RPMI8226 (cell line): ENCODE measurements around the gene INPP5A.
A peak's percentile ranks its signal among the peaks of the same experiment; 100 is the strongest.

Source experiments
- DNase-seq: peaks from one replicate; pipeline ENCODE4 v3.0.0-alpha.2; 2015

The INPP5A gene

DNA sequence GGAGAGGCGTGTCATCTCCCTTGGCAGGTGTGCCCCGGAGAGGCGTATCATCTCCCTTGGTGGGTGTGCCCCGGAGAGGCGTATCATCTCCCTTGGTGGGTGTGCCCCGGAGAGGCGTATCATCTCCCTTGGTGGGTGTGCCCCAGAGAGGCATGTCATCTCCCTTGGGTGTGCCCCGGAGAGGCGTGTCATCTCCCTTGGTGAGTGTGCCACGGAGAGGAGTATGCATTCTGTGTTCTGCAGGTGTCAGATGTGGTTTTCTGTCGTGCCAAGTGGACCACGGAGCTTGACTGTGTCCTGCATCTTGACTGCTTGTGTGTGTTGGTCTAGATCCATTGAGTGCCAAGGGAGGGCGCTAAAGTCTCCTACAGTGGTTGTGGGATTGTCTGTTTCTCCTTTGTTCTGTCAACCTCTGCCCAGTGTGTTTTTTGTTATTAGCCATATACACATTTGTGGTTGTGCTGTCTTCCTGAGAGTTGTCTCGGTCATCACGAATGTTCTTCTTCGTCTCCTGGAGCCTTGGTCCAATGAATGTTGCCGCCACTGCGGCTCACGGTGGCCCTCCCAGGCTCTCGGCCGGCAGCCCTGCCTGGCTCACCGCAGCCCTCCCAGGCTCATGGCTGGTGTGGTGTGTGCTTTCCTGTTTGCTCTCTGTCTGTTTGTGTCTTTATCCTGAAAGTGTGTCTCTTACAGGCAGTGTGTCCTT lies 96.8 kb downstream of the INPP5A start:
- no peak for DNase-seq

DNA sequence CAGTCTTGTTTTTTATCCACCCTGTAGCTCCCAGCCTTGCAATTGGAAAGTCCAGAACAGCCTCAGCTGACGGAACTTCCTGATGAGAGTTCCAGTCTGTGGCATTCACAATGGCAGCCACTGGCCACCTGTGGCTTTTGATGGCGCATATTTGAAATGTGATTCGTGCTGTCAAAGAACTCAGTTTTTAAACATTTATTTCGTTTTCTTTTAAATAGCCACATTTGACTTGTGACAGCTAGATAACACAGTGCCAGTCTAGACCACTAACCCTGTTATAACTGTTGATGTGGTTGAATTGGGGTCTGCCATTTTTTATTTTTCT lies 97.3 kb downstream of the INPP5A start:
- no peak for DNase-seq

DNA sequence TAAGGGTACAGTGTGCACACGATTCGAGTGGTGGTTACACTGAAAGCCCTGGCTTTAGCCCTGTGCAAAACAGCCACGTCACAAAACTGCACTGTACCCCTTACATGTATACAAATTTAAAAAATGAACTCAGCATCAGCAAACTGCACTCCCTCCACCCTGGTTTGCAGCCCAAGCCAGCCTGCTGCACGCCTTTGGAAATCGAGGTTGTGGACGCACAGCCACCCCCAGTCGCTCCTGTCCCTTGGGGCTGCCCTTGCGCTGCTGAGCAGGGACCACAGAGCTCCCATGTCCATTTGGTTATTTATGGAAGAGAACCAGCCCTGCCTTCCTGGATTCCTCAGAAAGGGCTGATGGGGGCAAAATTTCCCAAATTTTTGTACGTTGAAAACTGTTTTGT lies 98.8 kb downstream of the INPP5A start:
- no peak for DNase-seq

DNA sequence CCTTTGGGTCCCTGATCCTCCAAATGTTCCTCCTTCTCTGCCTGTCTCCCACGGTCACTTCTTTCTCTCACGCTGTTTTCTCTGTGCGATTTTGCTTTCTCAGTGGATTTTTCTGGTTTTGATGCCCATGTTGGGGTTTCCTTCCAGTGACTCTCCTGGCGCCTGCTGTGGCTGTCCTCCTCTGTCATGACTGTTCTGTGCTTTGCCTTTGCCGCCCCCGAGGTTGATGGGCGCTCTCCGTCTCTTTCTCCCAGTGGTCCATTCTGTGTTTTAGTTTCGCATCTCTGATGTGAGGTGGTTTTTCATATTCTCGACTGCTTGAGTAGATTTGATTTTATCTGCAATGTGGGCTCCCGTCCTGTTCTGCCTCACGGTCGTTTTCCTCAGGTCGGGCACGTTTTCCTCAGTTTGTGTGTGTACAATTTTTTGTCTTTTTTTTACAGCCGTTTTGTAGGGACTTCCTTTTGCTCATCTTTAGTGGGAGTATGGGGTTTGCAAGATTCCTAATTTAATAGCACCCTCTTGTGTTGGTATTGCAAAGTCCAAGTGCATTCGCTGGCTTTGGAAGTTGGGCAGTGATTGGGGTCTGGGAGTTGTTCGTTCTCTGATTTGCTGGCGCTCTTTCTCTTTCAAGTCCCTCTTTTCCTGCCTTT lies 100.0 kb downstream of the INPP5A start:
- DNase-seq = peak; percentile 2

DNA sequence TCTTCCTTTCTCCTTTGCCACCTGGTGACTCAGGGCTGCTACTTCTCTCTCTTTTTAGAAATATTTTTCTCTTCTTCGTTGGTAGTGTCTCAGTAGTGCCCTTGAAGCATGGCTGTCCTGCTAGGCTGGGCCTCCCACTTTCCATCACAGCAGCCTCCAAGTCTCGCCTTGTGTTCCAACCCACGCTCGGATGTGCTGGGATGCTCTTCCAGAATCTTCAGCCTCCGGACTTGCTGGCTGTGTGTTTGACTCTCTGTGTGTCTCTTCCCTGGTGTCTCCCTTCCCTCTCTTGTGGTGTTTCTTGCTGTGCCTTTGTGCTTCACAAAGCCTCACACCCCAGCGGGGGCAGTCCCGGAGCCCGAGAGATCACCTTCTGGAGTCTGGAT lies 100.5 kb downstream of the INPP5A start:
- no peak for DNase-seq

DNA sequence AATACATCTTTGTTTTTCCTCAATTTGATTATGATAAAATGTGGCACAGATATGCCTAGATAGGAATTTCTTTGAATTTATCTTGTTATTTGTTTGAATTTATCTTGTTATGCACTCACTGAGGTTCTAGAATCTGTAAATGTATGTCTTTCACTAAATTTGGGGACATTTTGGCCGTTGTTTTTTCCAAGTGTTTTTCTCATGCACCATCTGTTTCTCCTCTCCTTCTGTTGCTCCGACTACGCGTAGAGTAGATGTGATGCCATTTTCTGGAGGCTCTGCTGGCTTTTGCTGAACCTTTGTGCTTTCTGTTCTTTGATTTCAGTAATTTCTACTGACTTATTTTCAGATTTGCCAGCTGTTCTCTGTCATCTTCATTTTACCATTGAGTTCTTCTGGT lies 101.9 kb downstream of the INPP5A start:
- DNase-seq = no peak

DNA sequence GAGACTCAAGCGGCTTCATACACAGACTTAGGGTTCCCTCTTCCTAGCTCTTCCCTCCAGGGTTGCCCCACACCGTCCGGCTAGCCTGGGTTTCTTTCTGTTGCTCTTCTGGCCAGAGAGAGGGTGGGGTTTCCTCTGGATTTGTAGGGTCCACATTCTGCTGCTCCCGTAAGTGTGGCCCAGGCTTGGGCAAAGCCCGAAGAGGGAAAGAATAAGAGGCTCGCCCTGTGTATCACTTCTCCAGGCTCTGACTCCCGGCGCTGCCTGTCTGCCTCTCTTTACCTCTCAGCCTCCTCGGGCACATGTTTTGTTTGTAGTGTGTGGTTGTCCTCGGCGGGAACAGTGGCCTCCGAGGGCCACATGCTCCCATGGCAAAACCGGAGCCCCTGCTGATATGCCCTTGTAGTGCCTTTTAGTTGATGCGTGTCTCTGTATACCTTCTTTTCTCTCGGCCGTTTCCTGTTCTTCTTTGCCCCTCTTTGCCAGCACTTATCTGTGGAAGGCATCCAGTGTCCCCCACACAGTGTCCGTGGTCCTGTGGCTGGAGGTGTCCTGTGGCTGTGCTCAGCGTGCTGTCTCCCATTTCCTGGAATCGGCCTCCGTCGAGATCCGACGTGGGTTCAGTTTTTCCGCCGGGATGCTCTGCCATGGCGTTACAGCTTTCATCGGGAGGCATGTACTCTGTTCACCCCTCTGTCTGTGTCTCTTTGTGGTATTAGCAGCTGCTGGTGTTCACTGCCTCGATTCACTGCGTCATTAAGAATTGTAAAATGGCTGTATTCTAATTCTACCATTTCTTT lies 102.9 kb downstream of the INPP5A start:
- DNase-seq = no peak

DNA sequence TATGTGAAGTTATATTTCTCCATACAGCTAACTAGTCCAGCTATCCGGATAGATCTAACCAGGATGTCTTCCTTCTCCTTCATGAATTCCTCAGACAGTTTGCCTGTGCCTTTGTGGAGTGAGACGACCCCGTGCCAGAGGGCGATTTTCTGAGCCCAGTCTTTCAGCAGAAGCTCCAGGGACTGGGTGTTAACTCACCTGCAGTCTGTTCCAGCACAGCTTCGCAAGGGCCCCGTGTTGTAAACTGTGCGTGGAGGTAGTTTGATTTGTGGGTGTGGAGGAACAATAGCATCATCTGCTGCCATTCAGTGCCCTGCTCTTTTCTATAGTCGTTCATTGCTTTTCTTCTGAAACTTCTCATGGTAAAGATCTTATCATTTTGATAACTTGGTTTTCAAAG lies 103.8 kb downstream of the INPP5A start:
- DNase-seq = no peak

DNA sequence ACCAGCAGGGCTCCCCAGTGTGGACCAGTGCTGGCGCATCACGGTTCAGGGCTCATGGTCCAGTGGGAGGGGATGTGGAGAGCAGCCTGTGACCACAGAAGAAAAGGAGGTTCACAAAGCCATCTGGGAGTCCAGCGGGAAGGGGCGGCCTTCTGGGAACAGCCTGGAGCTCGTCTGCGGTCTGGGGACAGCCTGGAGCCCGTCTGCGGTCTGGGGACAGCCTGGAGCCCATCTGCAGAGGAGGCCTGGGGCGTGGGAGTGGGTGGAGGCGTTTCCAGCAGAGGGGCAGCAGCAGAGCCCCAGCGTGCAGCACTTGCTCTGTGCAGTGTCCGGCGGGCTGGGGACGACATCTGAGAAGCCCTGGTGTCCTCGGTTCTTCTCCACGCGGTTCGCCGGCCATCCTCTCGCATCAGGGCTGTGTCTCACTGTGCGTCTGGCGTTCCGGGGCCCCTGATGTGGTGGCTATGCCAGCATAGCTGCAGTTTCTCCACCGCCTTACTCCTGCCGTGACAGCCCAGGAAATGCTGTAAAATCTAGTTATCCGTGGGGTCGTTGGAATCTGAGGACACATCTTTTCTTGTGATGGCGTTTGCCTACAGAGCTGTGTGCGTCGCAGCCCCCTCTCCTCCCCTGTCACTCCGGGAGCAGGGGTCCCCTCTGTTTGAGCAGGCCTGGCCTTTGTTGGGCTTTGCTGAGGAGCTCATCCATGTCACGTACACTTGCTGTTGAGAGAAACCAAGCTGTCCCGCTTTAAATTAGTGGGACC lies 104.6 kb downstream of the INPP5A start:
- DNase-seq = no peak

DNA sequence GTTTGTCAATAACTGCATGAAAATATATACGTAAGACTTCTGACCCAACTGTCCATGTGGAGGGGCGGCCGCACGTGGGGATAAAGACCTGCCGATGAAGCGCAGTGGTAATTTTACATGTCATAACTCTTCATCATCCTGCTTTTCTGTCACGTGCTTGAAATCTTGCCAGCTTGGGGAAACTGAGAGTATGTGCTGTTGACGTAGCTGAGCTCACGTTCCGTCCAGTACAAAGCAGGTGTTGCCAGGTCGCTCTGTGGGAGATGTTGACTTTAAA lies 105.1 kb downstream of the INPP5A start:
- no peak for DNase-seq

DNA sequence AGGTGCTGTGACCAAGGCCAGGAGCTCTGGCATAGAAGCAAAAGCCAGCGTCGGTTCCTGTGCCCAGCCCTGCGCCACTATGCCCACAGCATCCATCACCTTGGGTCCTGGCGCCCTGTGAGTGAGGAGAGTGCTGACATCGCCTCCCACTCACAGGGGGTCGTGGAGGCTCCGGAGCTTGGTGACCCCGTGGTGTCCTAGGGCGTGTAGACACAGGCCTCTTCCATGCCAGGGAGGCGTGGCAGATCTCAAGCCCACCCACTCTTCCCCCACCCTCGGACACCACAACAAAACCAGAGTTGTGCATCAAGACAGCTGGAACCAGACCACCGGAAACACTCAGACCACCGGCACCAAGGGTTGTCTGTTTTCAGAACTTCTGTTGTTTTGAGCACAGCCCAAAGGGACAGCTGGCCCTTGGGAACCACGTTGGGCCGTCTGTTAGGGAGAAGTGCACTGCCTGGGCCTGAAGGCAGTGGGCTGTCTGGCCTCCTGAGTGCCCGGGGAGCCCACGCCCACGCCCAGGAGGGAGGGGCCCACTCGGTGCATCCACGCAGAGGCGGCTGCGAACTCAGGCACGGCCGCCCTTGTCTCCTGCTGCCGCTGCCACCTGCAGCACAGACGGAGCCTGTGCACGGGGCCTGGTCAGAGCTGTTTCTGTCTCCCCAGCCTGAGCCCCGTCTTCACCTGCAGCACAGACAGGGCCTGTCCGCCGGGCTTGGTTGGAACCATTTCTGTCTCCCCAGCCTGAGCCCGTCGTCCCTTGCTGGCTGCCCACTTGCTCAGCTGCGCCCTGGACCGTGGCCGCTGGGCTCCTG lies 106.3 kb downstream of the INPP5A start:
- no peak for DNase-seq

DNA sequence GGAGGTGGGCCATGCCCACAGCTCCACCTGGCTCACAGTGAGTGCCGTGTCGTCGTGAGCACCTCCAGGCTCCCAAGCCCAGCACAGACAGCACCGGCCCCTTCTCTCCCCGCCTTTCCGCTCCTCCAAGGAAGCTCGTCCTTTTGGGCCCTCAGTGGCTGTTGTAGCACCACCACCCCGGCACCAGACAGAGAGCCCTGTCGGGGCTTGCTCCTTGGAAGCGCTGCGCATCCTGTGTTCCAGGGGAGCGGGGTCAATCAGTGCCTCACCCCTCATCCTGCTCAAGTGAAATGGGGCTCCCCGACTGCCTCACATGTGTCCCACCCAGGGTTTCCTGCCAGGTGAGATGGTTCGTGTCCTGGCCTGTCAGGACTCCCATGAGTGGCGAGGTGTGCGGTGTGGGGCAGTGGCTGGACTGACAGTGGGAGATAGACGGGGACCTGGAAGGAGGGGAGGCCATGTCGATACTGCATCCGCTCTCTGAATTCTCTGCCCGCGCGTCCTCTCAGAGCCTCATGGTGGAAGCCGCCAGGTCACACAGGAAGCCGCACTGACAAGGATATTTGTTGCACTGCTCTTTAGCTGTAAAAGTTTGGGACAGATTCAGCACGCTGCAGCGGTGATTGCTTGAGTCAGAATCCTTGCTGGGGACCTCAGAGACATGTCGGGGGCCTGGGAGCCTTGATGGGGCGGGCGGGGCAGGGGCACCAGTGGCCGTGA lies 107.1 kb downstream of the INPP5A start:
- no peak for DNase-seq

DNA sequence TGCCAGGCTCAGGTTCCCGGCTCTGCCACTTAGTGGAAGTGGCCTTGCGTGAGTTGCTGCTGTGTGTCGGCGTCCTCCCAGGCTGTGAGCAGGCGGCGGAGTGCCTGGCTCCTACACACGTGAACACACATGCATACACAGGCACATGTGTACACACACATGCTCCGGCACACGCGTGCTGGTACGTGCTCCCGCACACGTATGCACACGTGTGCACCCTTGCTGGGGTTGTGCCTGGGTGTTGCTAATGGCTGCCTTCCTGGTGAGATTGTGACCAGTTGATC lies 107.6 kb downstream of the INPP5A start:
- no peak for DNase-seq

DNA sequence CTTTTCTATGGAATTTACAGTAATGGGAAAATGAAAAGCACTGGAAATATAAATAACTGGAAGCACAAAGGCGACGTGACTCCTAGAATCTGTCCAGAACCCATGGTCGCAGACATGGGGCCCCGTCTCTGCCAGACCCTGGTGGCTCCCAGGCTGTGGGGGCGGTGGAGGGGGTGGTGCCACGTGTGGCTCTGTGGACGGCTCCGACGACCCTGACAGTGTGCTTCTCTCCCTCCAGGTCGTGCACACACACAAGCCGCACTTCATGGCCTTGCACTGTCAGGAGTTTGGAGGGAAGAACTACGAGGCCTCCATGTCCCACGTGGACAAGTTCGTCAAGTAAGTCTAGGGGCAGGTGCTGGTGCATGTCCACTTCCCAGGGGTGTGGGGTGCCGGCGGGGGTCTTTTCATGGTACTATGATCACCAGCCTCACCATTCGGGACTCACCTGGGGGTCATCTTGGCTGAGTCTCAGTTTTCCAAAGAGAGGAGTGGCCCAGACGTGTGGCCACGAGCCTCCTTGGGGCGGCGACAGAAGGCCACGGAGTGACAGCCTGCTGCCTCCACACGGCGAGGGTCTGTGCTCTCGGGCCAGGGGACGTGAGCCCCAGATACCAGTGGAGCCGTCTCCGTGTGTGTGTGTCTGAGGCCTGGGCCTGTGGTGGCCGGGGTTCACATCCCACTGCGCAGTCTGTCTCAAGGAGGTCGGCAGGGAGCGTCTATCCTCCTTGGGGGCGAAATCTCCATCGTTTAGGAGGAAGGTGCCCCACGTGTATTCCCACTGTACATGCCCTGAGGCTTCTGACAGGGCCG lies 108.2 kb downstream of the INPP5A start:
- no peak for DNase-seq

DNA sequence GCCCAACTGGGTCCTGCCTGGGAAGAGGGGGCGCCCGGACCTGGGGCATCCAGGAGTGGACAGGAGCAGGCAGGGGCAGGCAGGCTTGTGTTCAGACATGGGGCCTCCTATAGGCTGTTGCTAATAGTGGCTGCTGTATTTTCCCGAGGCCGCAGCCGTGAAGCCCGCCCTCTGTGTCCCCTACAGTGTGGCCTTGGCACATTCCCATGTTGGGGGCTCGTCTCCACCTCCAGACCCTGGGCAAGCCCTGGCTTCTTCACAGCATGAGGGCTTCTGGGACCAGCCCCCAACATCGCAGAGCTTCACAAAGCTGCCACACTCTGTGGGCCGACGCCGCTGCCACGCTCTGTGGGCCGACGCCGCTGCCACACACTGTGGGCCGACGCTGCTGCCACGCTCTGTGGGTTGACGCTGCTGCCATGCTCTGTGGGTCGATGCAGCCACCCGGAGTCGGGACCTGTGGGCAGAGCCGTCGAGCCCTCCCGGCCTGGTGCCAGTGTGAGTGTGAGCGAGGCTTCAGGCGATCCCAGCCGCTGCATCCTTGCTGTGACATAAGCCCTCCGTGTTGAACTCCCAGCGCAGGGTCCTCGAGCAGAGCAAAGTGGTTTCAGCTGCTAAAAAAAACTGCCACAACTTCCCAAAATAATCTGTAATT lies 109.0 kb downstream of the INPP5A start:
- DNase-seq = no peak

DNA sequence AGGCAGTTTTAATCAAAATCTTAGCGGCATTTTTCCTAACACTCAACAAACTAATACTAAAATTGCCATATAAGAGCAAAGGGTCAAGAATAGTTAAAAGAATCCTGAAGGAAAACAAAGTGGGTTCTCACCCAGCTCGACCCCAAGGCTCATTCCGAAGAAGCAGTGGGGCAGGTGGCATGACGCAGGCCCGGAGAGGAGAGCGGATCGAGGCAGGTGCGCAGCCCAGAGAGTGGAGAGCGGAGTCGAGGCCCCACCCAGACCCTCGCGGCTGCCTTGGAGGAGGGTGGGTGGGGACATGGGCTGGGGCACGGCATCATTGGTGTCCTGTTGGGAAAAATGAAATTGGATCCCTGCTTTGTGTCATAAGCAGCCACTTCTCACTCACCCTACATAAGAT lies 109.8 kb downstream of the INPP5A start:
- DNase-seq = no peak

DNA sequence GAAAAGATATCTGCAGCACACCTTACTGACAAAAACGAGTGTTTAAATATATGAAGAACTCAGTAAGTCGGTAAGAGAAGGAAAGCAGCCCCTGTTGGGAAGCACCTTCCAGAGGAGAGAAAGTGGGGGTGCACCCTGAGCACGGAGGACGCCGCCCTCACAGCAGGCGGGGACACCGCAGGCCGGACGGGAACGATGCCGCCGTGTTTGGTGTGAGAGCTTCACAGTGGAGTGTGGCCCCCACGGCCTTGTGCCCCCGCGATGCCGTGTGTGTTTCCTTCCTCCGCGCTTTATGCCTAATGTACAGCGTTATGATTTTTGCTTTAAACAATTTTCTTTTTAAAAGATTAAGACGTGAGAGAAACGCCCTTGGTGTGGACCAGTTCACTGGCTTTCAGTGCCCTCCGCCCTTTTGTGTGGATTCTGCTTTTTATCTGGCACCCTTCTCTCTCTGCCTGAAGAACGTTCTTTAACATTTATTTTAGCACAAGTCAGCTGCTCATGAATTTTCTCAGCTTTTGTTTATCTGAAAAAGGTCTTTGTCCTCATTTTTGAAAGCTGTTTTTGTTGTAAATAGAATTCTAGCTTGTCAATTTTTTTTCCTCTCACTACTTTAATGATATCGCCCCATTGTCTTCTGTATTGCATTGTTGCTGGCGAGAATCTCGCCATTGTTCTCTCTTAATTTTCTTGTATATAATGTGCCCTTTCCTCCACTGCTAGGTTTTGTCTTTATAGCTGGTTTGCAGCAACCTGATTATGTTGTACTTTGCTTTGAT lies 110.7 kb downstream of the INPP5A start:
- no peak for DNase-seq

DNA sequence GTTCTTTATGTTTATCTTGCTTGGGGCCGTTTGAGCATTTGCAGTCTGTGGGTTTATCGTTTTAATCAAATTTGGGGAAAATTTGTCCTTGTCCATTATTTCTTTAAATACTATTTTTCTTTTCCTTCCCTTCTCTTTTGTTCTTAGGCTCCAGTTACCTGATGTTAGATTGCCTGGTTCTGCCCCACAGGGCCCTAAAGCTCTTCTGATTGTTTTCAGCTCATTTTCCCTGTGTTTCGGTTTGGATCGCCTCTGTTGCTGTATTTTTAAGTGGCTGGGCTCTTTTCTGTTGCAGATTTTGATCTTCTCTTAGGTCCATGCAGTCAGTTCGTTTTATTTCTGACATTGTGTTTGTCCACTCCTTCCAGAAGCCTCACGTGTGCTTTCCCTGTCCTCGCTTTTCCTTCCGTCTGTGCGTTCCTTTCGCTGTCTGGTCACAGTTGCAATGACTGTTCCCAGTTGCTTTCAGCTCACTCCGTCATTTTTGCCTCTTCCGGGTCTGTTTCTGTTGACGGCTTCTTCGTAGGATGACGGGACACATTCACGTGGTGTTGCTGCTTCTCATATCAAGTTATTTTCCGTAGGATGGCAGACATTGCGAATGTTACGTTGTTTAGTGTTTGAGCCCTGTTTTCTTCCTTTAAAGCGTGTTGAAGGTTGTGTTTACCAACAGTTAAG lies 111.4 kb downstream of the INPP5A start:
- no peak for DNase-seq

DNA sequence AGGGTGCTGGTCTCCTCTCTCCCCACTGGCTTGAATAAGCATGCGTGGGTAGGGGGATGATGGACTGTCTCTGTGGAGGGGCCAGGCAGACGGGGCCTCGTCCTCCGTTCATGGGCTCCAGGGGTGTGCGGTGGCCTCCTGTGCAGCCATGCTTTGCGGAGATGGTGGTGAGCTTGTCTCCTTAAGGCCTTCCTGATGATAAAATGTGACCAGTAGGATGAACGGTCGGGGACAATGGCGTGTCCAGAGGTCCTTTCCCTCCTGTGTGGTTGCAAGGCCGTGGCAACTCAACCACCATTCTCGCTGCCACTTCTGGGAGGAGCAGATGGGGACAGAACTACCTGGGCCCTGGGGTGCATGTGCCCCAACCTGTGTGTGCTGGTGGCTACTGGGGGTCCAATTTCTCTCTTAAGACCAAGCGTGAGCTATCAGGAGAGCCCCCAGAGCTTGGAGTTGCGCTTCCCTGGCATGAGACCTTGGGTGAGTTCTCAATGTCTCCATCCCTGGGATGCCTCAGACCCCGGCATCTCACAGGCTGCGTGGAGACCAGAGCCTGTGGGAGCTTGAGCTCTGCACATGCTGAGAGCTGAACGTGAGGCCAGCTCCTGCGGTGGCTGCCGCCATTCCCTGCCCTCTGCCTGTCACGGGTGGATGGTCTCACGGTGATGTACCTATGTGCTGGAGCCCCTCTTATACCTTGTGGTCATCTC lies 112.2 kb downstream of the INPP5A start:
- DNase-seq = no peak
